GM06990 (cell line): ENCODE data around the gene HCAR1.
"Not testable (repeated sequence)": the region's sequence is repeated elsewhere in the genome, so short reads cannot be mapped to it uniquely, and the experiment has no call there.

Experiments
- DNase-seq: peaks from one replicate; pipeline ENCODE4 v3.0.0-alpha.2; 2011; ENCODE audit not compliant: insufficient read length; ENCODE audit errors: extremely low read depth
- H3K27me3 ChIP-seq: replicated peaks from 2 replicates; pipeline ENCODE4 v1.6.0; 2011; ENCODE audit warnings: low read length; ENCODE audit not compliant: control insufficient read depth, insufficient read depth
- H3K36me3 ChIP-seq: 2 replicates; pipeline ENCODE4 v1.5.1; 2011; ENCODE audit warnings: low read length; ENCODE audit not compliant: control insufficient read depth, insufficient read depth
- H3K4me3 ChIP-seq: replicated peaks from 2 replicates; pipeline ENCODE4 v1.5.1; 2011; ENCODE audit warnings: low read depth, mild to moderate bottlenecking, control low read depth, low read length
- CTCF ChIP-seq: IDR thresholded peaks from 2 replicates; pipeline ENCODE4 v1.5.1; 2011; ENCODE audit warnings: low read length, control low read depth, mild to moderate bottlenecking, inconsistent platforms; ENCODE audit not compliant: insufficient read depth, poor library complexity, severe bottlenecking

The HCAR1 gene

GRCh38 chr12:122701481-122701880 is 29.2 kb downstream of the HCAR1 start:
- H3K27me3 ChIP-seq, H3K36me3 ChIP-seq, DNase-seq, H3K4me3 ChIP-seq: not testable (repeated sequence)

GRCh38 chr12:122700038-122700710 is 30.5 kb downstream of the HCAR1 start:
- H3K27me3 ChIP-seq, H3K4me3 ChIP-seq, DNase-seq, H3K36me3 ChIP-seq: not testable (repeated sequence)

- H3K4me3 ChIP-seq, H3K36me3 ChIP-seq, H3K27me3 ChIP-seq, DNase-seq: not testable (repeated sequence)
These were observed 33.7 kb downstream of the HCAR1 start for GRCh38 chr12:122696922-122697321.

- no peaks in the 10 kb centered on the region for H3K36me3 ChIP-seq
- no peaks in the 10 kb centered on the region for H3K27me3 ChIP-seq
- DNase-seq: no peak
- TF ChIP-seq CTCF: no peak
- H3K4me3 ChIP-seq: no peak overlapping the region
These were observed 39.1 kb downstream of the HCAR1 start for GRCh38 chr12:122691566-122691965.

GRCh38 chr12:122688291-122688690 is 42.4 kb downstream of the HCAR1 start:
- TF ChIP-seq CTCF: no peak
- Histone ChIP-seq H3K4me3 (no peak overlapping the region), H3K27me3 (no peaks in the 10 kb centered on the region), H3K36me3 (no peaks in the 10 kb centered on the region)
- DNase-seq: no peak

GRCh38 chr12:122687086-122687485 is 43.6 kb downstream of the HCAR1 start:
- Histone ChIP-seq H3K27me3 (no peaks in the 10 kb centered on the region), H3K36me3 (no peaks in the 10 kb centered on the region), H3K4me3 (no peak overlapping the region)
- no peak for DNase-seq
- no peak for TF ChIP-seq CTCF

GRCh38 chr12:122686538-122686937 is 44.1 kb downstream of the HCAR1 start:
- no peak for TF ChIP-seq CTCF
- Histone ChIP-seq H3K27me3 (no peaks in the 10 kb centered on the region), H3K4me3 (no peak overlapping the region), H3K36me3 (no peaks in the 10 kb centered on the region)
- DNase-seq: no peak
